HL-60 (cell line): ENCODE data around the gene PCBP4.

ENCODE experiments used
- CTCF ChIP-seq: IDR thresholded peaks from one replicate; pipeline ENCODE4 v1.5.1; 2011; ENCODE audit warnings: low read length, control low read depth, inconsistent platforms; ENCODE audit not compliant: insufficient read depth
- POLR2AphosphoS5 ChIP-seq: IDR thresholded peaks from 2 replicates; pipeline ENCODE4 v1.6.1; 2012; ENCODE audit warnings: low read depth
- REST ChIP-seq: IDR thresholded peaks from 2 replicates; pipeline ENCODE4 v1.6.1; 2012; ENCODE audit warnings: low read depth; ENCODE audit not compliant: insufficient replicate concordance

- TF ChIP-seq CTCF (no peak), POLR2AphosphoS5 (no peak), REST (no peak)
Observed at GRCh38 chr3:51999846-52000245, 32.6 kb upstream of the PCBP4 start.
